ENCODE results near the gene CASP6.

Gene CASP6

GRCh38 chr4:109702950-109703663 is at the start of gene CASP6:
Gene CASP6, minus strand, starts transcription at chr4:109703445. Its CDS starts 50 bp downstream, at chr4:109703395.
- DNase-seq, result peak; percentile 77

GRCh38 chr4:109752525-109752924 is 49.3 kb upstream of the CASP6 start:
- no peak for DNase-seq

- no peak for DNase-seq
Observed at GRCh38 chr4:109751852-109752251, 48.6 kb upstream of the CASP6 start.

GRCh38 chr4:109750652-109751244 is 47.5 kb upstream of the CASP6 start:
- no peak for DNase-seq

GRCh38 chr4:109749388-109750082 is 46.3 kb upstream of the CASP6 start:
- DNase-seq, result no peak

- no peak for DNase-seq
Observed at GRCh38 chr4:109748114-109748513, 44.9 kb upstream of the CASP6 start.

- DNase-seq, result no peak
Observed at GRCh38 chr4:109746728-109747127, 43.5 kb upstream of the CASP6 start.

GRCh38 chr4:109745830-109746229 is 42.6 kb upstream of the CASP6 start:
- DNase-seq, result no peak

- no peak for DNase-seq
Observed at GRCh38 chr4:109739547-109739946, 36.3 kb upstream of the CASP6 start.

GRCh38 chr4:109738104-109738872 is 35.0 kb upstream of the CASP6 start:
- DNase-seq, result no peak

GRCh38 chr4:109735566-109736365 is 32.5 kb upstream of the CASP6 start:
- DNase-seq, result no peak

GRCh38 chr4:109733728-109734127 is 30.5 kb upstream of the CASP6 start:
- DNase-seq, result no peak

GRCh38 chr4:109730619-109731545 is 27.6 kb upstream of the CASP6 start:
- DNase-seq, result no peak

GRCh38 chr4:109729718-109730618 is 26.7 kb upstream of the CASP6 start, which contains the start of gene PLA2G12A:
Gene PLA2G12A, minus strand, starts transcription at chr4:109730070. Its CDS starts 261 bp downstream, at chr4:109729809.
- DNase-seq, result peak; percentile 44

- DNase-seq, result no peak
Observed at GRCh38 chr4:109729117-109729717, 26.0 kb upstream of the CASP6 start.

GRCh38 chr4:109728385-109728784 is 25.1 kb upstream of the CASP6 start:
- DNase-seq, result no peak

- no peak for DNase-seq
Observed at GRCh38 chr4:109723110-109723509, 19.9 kb upstream of the CASP6 start.

- DNase-seq, result no peak
Observed at GRCh38 chr4:109722357-109722756, 19.1 kb upstream of the CASP6 start.

- no peak for DNase-seq
Observed at GRCh38 chr4:109721033-109721432, 17.8 kb upstream of the CASP6 start.

GRCh38 chr4:109719604-109720003 is 16.4 kb upstream of the CASP6 start:
- DNase-seq, result no peak
